ENCODE results near the gene CCDC34. TPM values are rescaled to one million over a fixed set of nuclear protein-coding genes. Genes with fewer than 3 reads are reported as not detected.

CCDC34 gene
- total RNA-seq, 2 experiments from 2014 or later = 20.8 to 38.5 TPM

- Histone ChIP-seq H3K9me3 (ENCODE audit: low read length) (no peaks in the 10 kb centered on the region), H3K4me2 (ENCODE audit: low read length) (no peak overlapping the region), H2AFZ (ENCODE audit: low read length) (no peak overlapping the region), H3K27ac (ENCODE audit: low read depth, low read length, poor library complexity, severe bottlenecking) (no peak overlapping the region), H3K36me3 (ENCODE audit: insufficient read depth, low read length) (no peaks in the 10 kb centered on the region), H3K4me1 (ENCODE audit: insufficient read depth, low read length, poor library complexity, severe bottlenecking) (no peaks in the 10 kb centered on the region), H3K9me2 (ENCODE audit: insufficient read depth, low read length) (no peaks in the 10 kb centered on the region), H4K20me1 (ENCODE audit: insufficient read depth, low read length) (no peaks in the 10 kb centered on the region), H3K4me3 (ENCODE audit: low read depth, low read length, poor library complexity, severe bottlenecking) (no peak overlapping the region), H3K79me2 (ENCODE audit: insufficient read depth, low read depth, low read length) (no peaks in the 10 kb centered on the region)
- ChIA-PET CTCF (ENCODE audit: unreplicated experiment) (no interaction called here), POLR2A (interaction anchor here (0.9 kb wide), 1 partner anchor 43 kb away, joined by 4 read pairs; no protein-coding TSS in a partner anchor)
- no peak for DNase-seq (ENCODE audit: low spot score)
- no TSS peak for BruUV-seq (replicated peaks)
- no peak for TF ChIP-seq EZH2phosphoT487 (IDR thresholded peaks at IDR 0.05; ENCODE audit: borderline replicate concordance, low read depth, low read length)
- TF ChIP-seq CTCF (conservative IDR thresholded peaks at IDR 0.05; ENCODE audit: low read length) = no peak
- intact Hi-C loops (cut with micrococcal nuclease; ENCODE audit: unreplicated experiment) = no loop called here
Observed at GRCh38 chr11:27371489-27371888, 8.5 kb upstream of the CCDC34 start.

- TF ChIP-seq CTCF (conservative IDR thresholded peaks at IDR 0.05; ENCODE audit: low read length) = no peak
- TF ChIP-seq EZH2phosphoT487 (IDR thresholded peaks at IDR 0.05; ENCODE audit: borderline replicate concordance, low read depth, low read length) = no peak
- CTCF ChIA-PET (ENCODE audit: unreplicated experiment) = no interaction called here
Observed at GRCh38 chr11:27370374-27370773, 7.4 kb upstream of the CCDC34 start.

GRCh38 chr11:27367881-27368280 lies 4.9 kb upstream of the CCDC34 start:
- CTCF ChIA-PET (ENCODE audit: unreplicated experiment) = no interaction called here
- Histone ChIP-seq H3K27ac (ENCODE audit: low read depth, low read length, poor library complexity, severe bottlenecking) (no peak overlapping the region), H3K9me2 (ENCODE audit: insufficient read depth, low read length) (no peaks in the 10 kb centered on the region), H2AFZ (ENCODE audit: low read length) (no peak overlapping the region), H3K79me2 (ENCODE audit: insufficient read depth, low read depth, low read length) (no peaks in the 10 kb centered on the region), H3K4me3 (ENCODE audit: low read depth, low read length, poor library complexity, severe bottlenecking) (no peak overlapping the region), H3K4me1 (ENCODE audit: insufficient read depth, low read length, poor library complexity, severe bottlenecking) (peaks cover 8% of the 10 kb centered on the region), H4K20me1 (ENCODE audit: insufficient read depth, low read length) (no peaks in the 10 kb centered on the region), H3K9me3 (ENCODE audit: low read length) (no peaks in the 10 kb centered on the region), H3K36me3 (ENCODE audit: insufficient read depth, low read length) (no peaks in the 10 kb centered on the region), H3K4me2 (ENCODE audit: low read length) (no peak overlapping the region)
- BruUV-seq (replicated peaks) = no TSS peak
- intact Hi-C loops (cut with micrococcal nuclease; ENCODE audit: unreplicated experiment) = loop anchor here (10.0 kb wide), 1 partner anchor 163 kb away; no protein-coding TSS in a partner anchor
- no peak for TF ChIP-seq EZH2phosphoT487 (IDR thresholded peaks at IDR 0.05; ENCODE audit: borderline replicate concordance, low read depth, low read length)
- TF ChIP-seq CTCF (conservative IDR thresholded peaks at IDR 0.05; ENCODE audit: low read length) = no peak
- no peak for DNase-seq (ENCODE audit: low spot score)
- POLR2A ChIA-PET = no interaction called here

More at GRCh38 chr11:27370374-27370773, 7.4 kb upstream of the CCDC34 start:
- intact Hi-C loops (cut with micrococcal nuclease; ENCODE audit: unreplicated experiment) = no loop called here
- Histone ChIP-seq H3K36me3 (ENCODE audit: insufficient read depth, low read length) (no peaks in the 10 kb centered on the region), H3K9me3 (ENCODE audit: low read length) (no peaks in the 10 kb centered on the region), H3K4me2 (ENCODE audit: low read length) (no peak overlapping the region), H3K27ac (ENCODE audit: low read depth, low read length, poor library complexity, severe bottlenecking) (no peak overlapping the region), H3K9me2 (ENCODE audit: insufficient read depth, low read length) (no peaks in the 10 kb centered on the region), H3K4me1 (ENCODE audit: insufficient read depth, low read length, poor library complexity, severe bottlenecking) (no peaks in the 10 kb centered on the region), H2AFZ (ENCODE audit: low read length) (peak overlapping the region; percentile 63), H3K4me3 (ENCODE audit: low read depth, low read length, poor library complexity, severe bottlenecking) (no peak overlapping the region), H4K20me1 (ENCODE audit: insufficient read depth, low read length) (no peaks in the 10 kb centered on the region), H3K79me2 (ENCODE audit: insufficient read depth, low read depth, low read length) (no peaks in the 10 kb centered on the region)
- DNase-seq (ENCODE audit: low spot score) = no peak
- POLR2A ChIA-PET = interaction anchor here (0.9 to 2.1 kb wide), 2 partner anchors 11 to 17 kb away, joined by 3 to 5 read pairs; no protein-coding TSS in a partner anchor
- BruUV-seq (replicated peaks) = no TSS peak

All from OCI-LY7 (cell line).